ENCODE measurements around the gene DMRTC2. TPM values are rescaled to one million over a fixed set of nuclear protein-coding genes. Genes with fewer than 3 reads are reported as not detected.

The DMRTC2 gene
- polyA plus RNA-seq, 1 of the 3 experiments (the other 2 are of a cell fraction): not detected

- TF ChIP-seq REST (IDR thresholded peaks at IDR 0.05; ENCODE audit: low read depth, low read length) (no peak), TEAD4 (IDR thresholded peaks at IDR 0.05; ENCODE audit: borderline replicate concordance, insufficient read depth) (no peak), EZH2phosphoT487 (IDR thresholded peaks at IDR 0.05; ENCODE audit: borderline replicate concordance, low read depth) (no peak), ELF1 (IDR thresholded peaks at IDR 0.05) (no peak), JUND (IDR thresholded peaks at IDR 0.05) (no peak)
- TF ChIP-seq, protein P1, sequence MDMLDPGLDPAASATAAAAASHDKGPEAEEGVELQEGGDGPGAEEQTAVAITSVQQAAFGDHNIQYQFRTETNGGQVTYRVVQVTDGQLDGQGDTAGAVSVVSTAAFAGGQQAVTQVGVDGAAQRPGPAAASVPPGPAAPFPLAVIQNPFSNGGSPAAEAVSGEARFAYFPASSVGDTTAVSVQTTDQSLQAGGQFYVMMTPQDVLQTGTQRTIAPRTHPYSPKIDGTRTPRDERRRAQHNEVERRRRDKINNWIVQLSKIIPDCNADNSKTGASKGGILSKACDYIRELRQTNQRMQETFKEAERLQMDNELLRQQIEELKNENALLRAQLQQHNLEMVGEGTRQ (IDR thresholded peaks at IDR 0.05; ENCODE audit: borderline replicate concordance, low read depth, low read length): no peak
Measured at GRCh38 chr19:41837981-41838708, 6.7 kb upstream of the DMRTC2 start (continued).

DNA sequence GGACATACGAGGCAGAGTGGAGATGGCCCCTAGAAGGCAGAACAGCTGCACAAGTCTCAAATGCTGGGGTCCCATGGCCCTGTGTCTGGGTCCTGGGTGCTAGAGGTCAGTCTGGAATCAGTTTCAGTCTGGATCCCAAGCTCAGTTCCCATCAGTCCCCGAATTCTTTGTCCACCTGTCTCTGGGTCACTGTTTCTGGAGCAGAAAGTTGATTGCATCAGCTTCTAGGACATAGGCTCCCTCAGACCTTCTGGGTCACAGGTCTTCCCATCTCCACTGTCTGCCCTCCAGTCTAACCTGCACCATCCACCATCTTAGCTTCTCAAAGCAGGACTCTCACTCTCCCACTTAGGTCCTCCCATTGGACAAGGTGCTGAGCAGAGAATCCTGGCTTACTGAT, 5.6 kb upstream of the DMRTC2 start:
- WGBS (ENCODE audit: low lambda C conversion rate): 10% methylated on average over 1 of the region's 2 CpGs
- Histone ChIP-seq H3K27me3 (ENCODE audit: insufficient read depth) (peaks cover 40% of the 10 kb centered on the region), H3K36me3 (replicated peaks in 1 of 2; ENCODE audit: control insufficient read depth in 1 of 2, insufficient read depth in 2 of 2, low read length in 1 of 2) (no peaks in the 10 kb centered on the region), H3K4me3 (ENCODE audit: low read depth in 2 of 2, low read length in 1 of 2) (no peak overlapping the region), H3K79me2 (ENCODE audit: insufficient read depth) (no peaks in the 10 kb centered on the region), H3K4me2 (no peak overlapping the region), H3K9me3 (no peaks in the 10 kb centered on the region), H3K9ac (no peak overlapping the region), H3K4me1 (ENCODE audit: control insufficient read depth in 1 of 2, insufficient read depth in 2 of 2, low read depth in 1 of 2, low read length in 1 of 2) (no peaks in the 10 kb centered on the region), H2AFZ (ENCODE audit: low read depth) (no peak overlapping the region), H3K9me2 (no peaks in the 10 kb centered on the region), H3K27ac (ENCODE audit: low read depth in 2 of 2, low read length in 1 of 2) (no peak overlapping the region), H3F3A (replicated peaks; ENCODE audit: insufficient read depth) (no peaks in the 10 kb centered on the region), H4K20me1 (ENCODE audit: insufficient read depth) (no peaks in the 10 kb centered on the region)
- TF ChIP-seq ELF1 (IDR thresholded peaks at IDR 0.05): no peak
- TF ChIP-seq JUND (IDR thresholded peaks at IDR 0.05): no peak
- TF ChIP-seq, protein P2, sequence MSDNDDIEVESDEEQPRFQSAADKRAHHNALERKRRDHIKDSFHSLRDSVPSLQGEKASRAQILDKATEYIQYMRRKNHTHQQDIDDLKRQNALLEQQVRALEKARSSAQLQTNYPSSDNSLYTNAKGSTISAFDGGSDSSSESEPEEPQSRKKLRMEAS (IDR thresholded peaks at IDR 0.05; ENCODE audit: low read depth): no peak
- no peak for TF ChIP-seq EP300 (IDR thresholded peaks at IDR 0.05; ENCODE audit: borderline replicate concordance in 1 of 2, low read depth in 1 of 2, low read length in 1 of 2)
- POLR2A ChIA-PET: no interaction called here
- no peak for DNase-seq
- CTCF ChIA-PET: interaction anchor here (1.1 to 2.2 kb wide), 2 partner anchors 20 to 46 kb away, joined by 3 to 8 read pairs; partner anchors contain the start of gene RPS19

- Histone ChIP-seq H3K9ac (no peak overlapping the region), H3K79me2 (ENCODE audit: insufficient read depth) (no peaks in the 10 kb centered on the region), H3F3A (replicated peaks; ENCODE audit: insufficient read depth) (no peaks in the 10 kb centered on the region), H3K9me2 (no peaks in the 10 kb centered on the region), H4K20me1 (ENCODE audit: insufficient read depth) (no peaks in the 10 kb centered on the region), H3K9me3 (no peaks in the 10 kb centered on the region), H3K4me3 (ENCODE audit: low read depth in 2 of 2, low read length in 1 of 2) (no peak overlapping the region), H2AFZ (ENCODE audit: low read depth) (no peak overlapping the region), H3K27me3 (ENCODE audit: insufficient read depth) (peaks cover 22% of the 10 kb centered on the region), H3K27ac (ENCODE audit: low read depth in 2 of 2, low read length in 1 of 2) (no peak overlapping the region), H3K36me3 (replicated peaks in 1 of 2; ENCODE audit: control insufficient read depth in 1 of 2, insufficient read depth in 2 of 2, low read length in 1 of 2) (no peaks in the 10 kb centered on the region), H3K4me1 (ENCODE audit: control insufficient read depth in 1 of 2, insufficient read depth in 2 of 2, low read depth in 1 of 2, low read length in 1 of 2) (no peaks in the 10 kb centered on the region), H3K4me2 (no peak overlapping the region)
- DNase-seq: no peak
- ChIA-PET CTCF (interaction anchor here (0.9 to 2.0 kb wide), 3 partner anchors 8 to 48 kb away, joined by 3 to 10 read pairs (median 6); no protein-coding TSS in a partner anchor), POLR2A (no interaction called here)
- TF ChIP-seq ELF1 (IDR thresholded peaks at IDR 0.05): no peak
- TF ChIP-seq CTCF (IDR thresholded peaks at IDR 0.05): no peak
- TF ChIP-seq MXI1 (IDR thresholded peaks at IDR 0.05; ENCODE audit: low read depth, low read length): no peak
- no peak for TF ChIP-seq SMC3 (IDR thresholded peaks at IDR 0.05; ENCODE audit: low read depth, low read length)
- 15% methylated on average over 7 of the region's 7 CpGs for WGBS (ENCODE audit: low lambda C conversion rate)
Measured at GRCh38 chr19:41843371-41843770, 1.5 kb upstream of the DMRTC2 start.

All from SK-N-SH (cell line).